Measurements from ENCODE around the gene DOCK1.

Gene DOCK1

GRCh38 chr10:127451628-127452027 is 546.4 kb downstream of the DOCK1 start:
- no peak overlapping the region for H2AFZ ChIP-seq (ENCODE audit: low read depth)
- H3K27ac ChIP-seq, result no peak overlapping the region
- no peak for TF ChIP-seq CTCF (conservative IDR thresholded peaks at IDR 0.05; ENCODE audit: low read depth, low read length)
- H3K9ac ChIP-seq, result no peak overlapping the region
- no peaks in the 10 kb centered on the region for H3K27me3 ChIP-seq (ENCODE audit: insufficient read depth, low read depth)
- no peaks in the 10 kb centered on the region for H3K79me2 ChIP-seq (ENCODE audit: insufficient read depth, low read depth)
- no peak overlapping the region for H3K4me2 ChIP-seq
- H4K20me1 ChIP-seq (ENCODE audit: insufficient read depth), result no peaks in the 10 kb centered on the region
- no peak overlapping the region for H3K4me3 ChIP-seq (IDR thresholded peaks at IDR 0.05; ENCODE audit: insufficient read depth, low read depth, low read length)
- H3K4me1 ChIP-seq (ENCODE audit: low read depth, poor library complexity, severe bottlenecking), result no peaks in the 10 kb centered on the region
- no peaks in the 10 kb centered on the region for H3K36me3 ChIP-seq (ENCODE audit: insufficient read depth)

GRCh38 chr10:127452568-127452967 is 547.3 kb downstream of the DOCK1 start:
- no peak overlapping the region for H3K9ac ChIP-seq
- TF ChIP-seq CTCF (conservative IDR thresholded peaks at IDR 0.05; ENCODE audit: low read depth, low read length), result no peak
- H2AFZ ChIP-seq (ENCODE audit: low read depth), result no peak overlapping the region
- H3K36me3 ChIP-seq (ENCODE audit: insufficient read depth), result no peaks in the 10 kb centered on the region
- no peak overlapping the region for H3K4me2 ChIP-seq
- H3K4me3 ChIP-seq (IDR thresholded peaks at IDR 0.05; ENCODE audit: insufficient read depth, low read depth, low read length), result no peak overlapping the region
- H3K27ac ChIP-seq, result no peak overlapping the region
- no peaks in the 10 kb centered on the region for H4K20me1 ChIP-seq (ENCODE audit: insufficient read depth)
- no peaks in the 10 kb centered on the region for H3K79me2 ChIP-seq (ENCODE audit: insufficient read depth, low read depth)
- H3K27me3 ChIP-seq (ENCODE audit: insufficient read depth, low read depth), result no peaks in the 10 kb centered on the region
- no peaks in the 10 kb centered on the region for H3K4me1 ChIP-seq (ENCODE audit: low read depth, poor library complexity, severe bottlenecking)

GRCh38 chr10:127453706-127454105 is 548.5 kb downstream of the DOCK1 start:
- Histone ChIP-seq H3K9ac (no peak overlapping the region), H3K4me3 (IDR thresholded peaks at IDR 0.05; ENCODE audit: insufficient read depth, low read depth, low read length) (no peak overlapping the region), H3K4me1 (ENCODE audit: low read depth, poor library complexity, severe bottlenecking) (no peaks in the 10 kb centered on the region), H2AFZ (ENCODE audit: low read depth) (no peak overlapping the region), H3K79me2 (ENCODE audit: insufficient read depth, low read depth) (no peaks in the 10 kb centered on the region), H3K27me3 (ENCODE audit: insufficient read depth, low read depth) (no peaks in the 10 kb centered on the region), H3K4me2 (no peak overlapping the region), H3K27ac (no peak overlapping the region), H3K36me3 (ENCODE audit: insufficient read depth) (no peaks in the 10 kb centered on the region), H4K20me1 (ENCODE audit: insufficient read depth) (no peaks in the 10 kb centered on the region)
- no peak for TF ChIP-seq CTCF (conservative IDR thresholded peaks at IDR 0.05; ENCODE audit: low read depth, low read length)

- Histone ChIP-seq H2AFZ (ENCODE audit: low read depth) (no peak overlapping the region), H4K20me1 (ENCODE audit: insufficient read depth) (no peaks in the 10 kb centered on the region), H3K9ac (no peak overlapping the region), H3K27ac (no peak overlapping the region), H3K79me2 (ENCODE audit: insufficient read depth, low read depth) (no peaks in the 10 kb centered on the region), H3K27me3 (ENCODE audit: insufficient read depth, low read depth) (no peaks in the 10 kb centered on the region), H3K4me2 (no peak overlapping the region), H3K36me3 (ENCODE audit: insufficient read depth) (no peaks in the 10 kb centered on the region), H3K4me3 (IDR thresholded peaks at IDR 0.05; ENCODE audit: insufficient read depth, low read depth, low read length) (no peak overlapping the region), H3K4me1 (ENCODE audit: low read depth, poor library complexity, severe bottlenecking) (no peaks in the 10 kb centered on the region)
- no peak for TF ChIP-seq CTCF (conservative IDR thresholded peaks at IDR 0.05; ENCODE audit: low read depth, low read length)
These were observed 550.9 kb downstream of the DOCK1 start for GRCh38 chr10:127456122-127456521.

Measured in KMS-11 (cell line).